ENCODE results near the gene PEX7. TPM values are rescaled to one million over a fixed set of nuclear protein-coding genes. Genes with fewer than 3 reads are reported as not detected.

PEX7 gene
- total and polyA plus RNA-seq, 8 donors: 2.7 to 38.5 (median 14.6) TPM; not detected in 1

DNA sequence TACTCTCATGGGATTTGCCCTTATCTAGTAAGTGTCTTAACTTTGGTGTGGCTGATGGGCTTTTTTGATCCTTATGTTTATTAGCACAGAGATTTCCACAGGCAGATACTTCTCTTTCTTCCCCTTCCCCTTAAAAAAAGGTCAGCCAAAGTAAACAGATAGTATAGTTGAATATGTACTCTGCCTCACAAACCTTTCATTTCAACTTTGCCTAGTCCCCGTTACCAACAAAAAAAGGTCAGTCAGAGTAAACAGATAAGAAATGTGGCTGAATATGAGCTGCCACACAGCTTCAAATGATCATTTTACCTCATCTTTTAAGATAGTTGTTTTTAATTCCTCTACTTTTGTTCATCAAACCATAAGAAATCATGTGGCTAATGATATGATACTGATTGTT, 65.6 kb downstream of the PEX7 start:
- peaks cover 0 to 24% (median 16%) of the 10 kb centered on the region in 4 donors for H3K4me1 ChIP-seq
- H3K27ac ChIP-seq: no peak overlapping the region
- DNase-seq: no peak
- H3K9me3 ChIP-seq: no peaks in the 10 kb centered on the region
- TF ChIP-seq EP300 (IDR thresholded peaks at IDR 0.05) (no peak), POLR2A (IDR thresholded peaks at IDR 0.05) (no peak), POLR2AphosphoS5 (IDR thresholded peaks at IDR 0.05) (no peak)
- TF ChIP-seq, protein P1, sequence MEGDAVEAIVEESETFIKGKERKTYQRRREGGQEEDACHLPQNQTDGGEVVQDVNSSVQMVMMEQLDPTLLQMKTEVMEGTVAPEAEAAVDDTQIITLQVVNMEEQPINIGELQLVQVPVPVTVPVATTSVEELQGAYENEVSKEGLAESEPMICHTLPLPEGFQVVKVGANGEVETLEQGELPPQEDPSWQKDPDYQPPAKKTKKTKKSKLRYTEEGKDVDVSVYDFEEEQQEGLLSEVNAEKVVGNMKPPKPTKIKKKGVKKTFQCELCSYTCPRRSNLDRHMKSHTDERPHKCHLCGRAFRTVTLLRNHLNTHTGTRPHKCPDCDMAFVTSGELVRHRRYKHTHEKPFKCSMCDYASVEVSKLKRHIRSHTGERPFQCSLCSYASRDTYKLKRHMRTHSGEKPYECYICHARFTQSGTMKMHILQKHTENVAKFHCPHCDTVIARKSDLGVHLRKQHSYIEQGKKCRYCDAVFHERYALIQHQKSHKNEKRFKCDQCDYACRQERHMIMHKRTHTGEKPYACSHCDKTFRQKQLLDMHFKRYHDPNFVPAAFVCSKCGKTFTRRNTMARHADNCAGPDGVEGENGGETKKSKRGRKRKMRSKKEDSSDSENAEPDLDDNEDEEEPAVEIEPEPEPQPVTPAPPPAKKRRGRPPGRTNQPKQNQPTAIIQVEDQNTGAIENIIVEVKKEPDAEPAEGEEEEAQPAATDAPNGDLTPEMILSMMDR (IDR thresholded peaks at IDR 0.05): no peak
- H3K27me3 ChIP-seq: no peaks in the 10 kb centered on the region
- WGBS, 5 donors: 0 to 35% (median 21%) methylated on average over 1 of the region's 1 CpG
- H3K4me3 ChIP-seq: no peak overlapping the region
- intact Hi-C loops (cut with DNase I; ENCODE audit: low total_unique reads): no loop called here
- H3K36me3 ChIP-seq: peaks cover 0 to under 1% (median 0%) of the 10 kb centered on the region in 4 donors

DNA sequence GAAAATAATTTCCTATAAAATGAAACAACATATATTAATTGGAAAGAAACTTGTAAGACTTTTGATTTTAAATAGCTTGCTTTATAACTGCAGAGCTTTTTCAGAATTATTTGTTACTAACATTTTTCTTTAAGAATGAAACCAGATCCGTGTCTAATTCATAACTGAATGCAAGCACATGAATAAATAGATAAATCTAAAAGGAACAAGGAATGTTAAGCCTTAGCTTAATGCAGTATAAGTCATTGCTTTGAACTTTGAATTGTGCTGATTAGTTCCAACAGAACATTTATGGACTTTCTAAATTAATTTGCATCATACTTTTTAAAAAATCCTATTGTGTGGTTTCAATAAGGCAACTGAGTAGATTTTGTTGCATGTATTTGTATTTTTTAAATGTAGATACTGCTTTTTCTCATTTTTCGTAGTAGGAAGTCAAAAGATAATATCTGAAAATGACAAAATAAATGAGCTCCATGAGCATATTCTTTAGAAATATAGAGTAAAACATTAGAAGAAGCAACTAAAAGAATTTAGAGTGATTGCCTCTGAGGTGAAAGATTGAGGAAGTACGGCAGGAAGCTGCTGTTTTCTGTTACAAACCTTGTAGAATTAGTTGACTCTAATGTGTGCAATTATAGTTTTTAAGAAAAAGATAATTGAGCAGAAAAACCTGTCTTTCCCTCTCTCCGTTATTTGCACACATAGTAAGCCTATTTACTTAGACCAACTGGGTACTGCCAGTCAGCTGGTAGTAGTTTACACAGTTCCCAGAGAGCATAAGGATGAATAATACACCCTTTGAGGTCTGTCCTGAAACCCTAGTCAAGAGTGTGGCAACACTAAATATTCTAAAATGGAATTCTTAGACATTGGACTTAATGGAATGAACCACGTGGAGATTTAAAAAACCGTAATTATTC, 67.1 kb downstream of the PEX7 start:
- intact Hi-C loops (cut with DNase I; ENCODE audit: low total_unique reads): no loop called here
- no peak for TF ChIP-seq EP300 (IDR thresholded peaks at IDR 0.05)
- no peak for TF ChIP-seq POLR2AphosphoS5 (IDR thresholded peaks at IDR 0.05)
- no peak for TF ChIP-seq POLR2A (IDR thresholded peaks at IDR 0.05)
- DNase-seq: peak in 1 of 2 donors; percentile 19
- no peaks in the 10 kb centered on the region for H3K9me3 ChIP-seq
- 43 to 55% (median 52%) methylated on average over 6 of the region's 6 CpGs for WGBS, 5 donors
- H3K36me3 ChIP-seq: peaks cover 0 to 6% (median 0%) of the 10 kb centered on the region in 4 donors
- no peak overlapping the region for H3K4me3 ChIP-seq
- H3K27ac ChIP-seq: no peak overlapping the region
- H3K4me1 ChIP-seq: peaks cover 0 to 24% (median 16%) of the 10 kb centered on the region in 4 donors
- H3K27me3 ChIP-seq: no peaks in the 10 kb centered on the region

DNA sequence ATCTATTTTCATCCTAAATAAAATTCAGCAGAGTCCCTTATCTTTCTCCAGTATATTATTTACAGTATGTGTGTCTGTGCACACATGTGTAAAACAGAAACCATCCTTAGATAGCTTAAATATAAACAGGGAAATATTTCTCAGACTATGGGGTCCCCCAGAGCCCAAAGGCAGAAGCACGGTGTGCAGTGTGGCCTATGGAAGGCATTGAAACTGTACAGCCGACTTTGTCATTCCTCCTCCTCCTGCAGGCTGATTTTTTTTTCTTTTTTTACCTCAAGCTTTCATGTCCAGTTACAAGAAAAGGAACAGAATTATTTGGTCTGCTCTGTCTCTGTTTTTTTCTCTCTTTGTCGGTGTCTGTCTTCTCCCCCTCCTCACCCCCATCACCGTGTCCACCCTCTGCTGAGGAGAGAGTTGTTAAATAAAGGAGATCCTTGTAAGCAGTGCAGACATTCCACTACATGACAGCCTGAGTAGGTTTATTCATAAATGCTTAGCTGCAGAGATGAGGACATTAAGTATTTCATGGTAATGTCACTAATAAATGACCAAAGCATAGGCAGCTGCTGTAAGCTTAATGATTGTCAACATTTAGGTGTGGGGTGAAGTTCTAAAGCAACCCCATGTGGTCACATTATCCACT, 67.9 kb downstream of the PEX7 start:
- no peaks in the 10 kb centered on the region for H3K27me3 ChIP-seq
- peaks cover 0 to 24% (median 16%) of the 10 kb centered on the region in 4 donors for H3K4me1 ChIP-seq
- H3K36me3 ChIP-seq: peaks cover 0 to 6% (median 0%) of the 10 kb centered on the region in 4 donors
- H3K9me3 ChIP-seq: no peaks in the 10 kb centered on the region
- TF ChIP-seq EP300 (IDR thresholded peaks at IDR 0.05): no peak
- no peak for TF ChIP-seq POLR2A (IDR thresholded peaks at IDR 0.05)
- TF ChIP-seq, protein P1 (IDR thresholded peaks at IDR 0.05): no peak
- no peak for TF ChIP-seq POLR2AphosphoS5 (IDR thresholded peaks at IDR 0.05)
- 75 to 81% (median 79%) methylated on average over 4 of the region's 4 CpGs for WGBS, 5 donors
- no peak for DNase-seq
- no peak overlapping the region for H3K27ac ChIP-seq
- intact Hi-C loops (cut with DNase I; ENCODE audit: low total_unique reads): no loop called here
- no peak overlapping the region for H3K4me3 ChIP-seq

DNA sequence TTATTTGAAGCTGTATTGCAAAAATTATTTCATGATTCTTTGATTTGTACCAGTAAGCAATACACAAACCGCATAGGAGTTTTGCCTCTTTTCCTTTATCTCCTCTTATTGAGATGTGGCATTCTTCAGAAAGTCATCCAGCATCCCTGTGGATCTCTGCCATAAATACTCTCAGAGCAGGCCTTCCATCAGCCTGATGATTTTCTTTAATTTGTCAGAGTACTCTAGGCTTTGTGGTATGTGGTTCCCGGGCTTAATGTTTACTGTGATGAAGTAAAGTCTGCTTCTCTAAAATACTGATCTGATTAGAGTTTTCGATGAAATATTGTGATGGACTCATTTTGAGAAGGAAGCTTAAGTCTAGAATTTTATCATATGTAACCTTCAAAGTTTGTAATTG, 68.6 kb downstream of the PEX7 start:
- Histone ChIP-seq H3K36me3 (peaks cover 0 to 6% (median 0%) of the 10 kb centered on the region in 4 donors), H3K4me1 (peaks cover 0 to 23% (median 15%) of the 10 kb centered on the region in 4 donors), H3K27me3 (no peaks in the 10 kb centered on the region), H3K27ac (no peak overlapping the region), H3K4me3 (no peak overlapping the region), H3K9me3 (no peaks in the 10 kb centered on the region)
- TF ChIP-seq EP300 (IDR thresholded peaks at IDR 0.05): no peak
- no peak for TF ChIP-seq POLR2A (IDR thresholded peaks at IDR 0.05)
- TF ChIP-seq POLR2AphosphoS5 (IDR thresholded peaks at IDR 0.05): no peak
- intact Hi-C loops (cut with DNase I; ENCODE audit: low total_unique reads): no loop called here
- 76 to 89% (median 86%) methylated on average over 3 of the region's 3 CpGs for WGBS, 5 donors
- DNase-seq: no peak

DNA sequence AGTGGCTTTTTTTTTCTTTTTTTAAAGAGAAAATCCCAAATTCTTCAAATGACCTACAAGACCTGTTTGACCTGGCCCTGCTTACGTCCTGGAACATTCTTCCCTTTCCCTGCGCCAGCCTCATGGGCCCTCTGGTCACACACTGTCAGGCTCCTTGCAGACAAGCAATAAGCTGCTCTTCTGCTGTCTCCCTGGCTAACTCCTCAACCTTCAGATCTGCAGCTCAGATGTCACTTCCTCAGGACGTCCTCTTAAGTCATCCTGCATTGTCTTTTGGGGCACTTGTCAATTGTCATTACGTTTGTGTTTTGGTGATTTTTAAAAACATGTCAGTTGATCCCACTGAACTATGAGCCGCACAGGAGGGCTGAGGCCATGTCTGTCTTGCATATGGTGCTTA, 70.8 kb downstream of the PEX7 start:
- TF ChIP-seq, protein P1 (IDR thresholded peaks at IDR 0.05): no peak
- TF ChIP-seq EP300 (IDR thresholded peaks at IDR 0.05) (no peak), POLR2A (IDR thresholded peaks at IDR 0.05) (no peak), POLR2AphosphoS5 (IDR thresholded peaks at IDR 0.05) (no peak)
- 82 to 94% (median 87%) methylated on average over 5 of the region's 5 CpGs for WGBS, 5 donors
- intact Hi-C loops (cut with DNase I; ENCODE audit: low total_unique reads): no loop called here

More for the DNA sequence above, 70.8 kb downstream of the PEX7 start:
- DNase-seq: no peak
- H3K4me3 ChIP-seq: no peak overlapping the region
- H3K27ac ChIP-seq: no peak overlapping the region
- peaks cover 2 to 8% (median 2%) of the 10 kb centered on the region in 4 donors for H3K36me3 ChIP-seq
- H3K9me3 ChIP-seq: no peaks in the 10 kb centered on the region
- peaks cover 0 to 23% (median 13%) of the 10 kb centered on the region in 4 donors for H3K4me1 ChIP-seq
- H3K27me3 ChIP-seq: no peaks in the 10 kb centered on the region

Data from stomach (tissue), 9 donors.